Amniotic epithelial cell (primary cell): ENCODE results near the gene TNFRSF8.
A peak's percentile ranks its signal among the peaks of the same experiment; 100 is the strongest.

Experiments used
- DNase-seq: peaks from one replicate; pipeline ENCODE4 v3.0.0-alpha.2; 2010; ENCODE audit warnings: low read depth

The TNFRSF8 gene

GRCh38 chr1:12063141-12064072 is at the start of gene TNFRSF8:
TSS of gene TNFRSF8 (plus strand) at chr1:12063303. CDS start at chr1:12063599, 296 bp downstream.
- DNase-seq: no peak

- DNase-seq: peak; percentile 78
These were observed 48.7 kb upstream of the TNFRSF8 start for GRCh38 chr1:12014141-12014991.

DNA sequence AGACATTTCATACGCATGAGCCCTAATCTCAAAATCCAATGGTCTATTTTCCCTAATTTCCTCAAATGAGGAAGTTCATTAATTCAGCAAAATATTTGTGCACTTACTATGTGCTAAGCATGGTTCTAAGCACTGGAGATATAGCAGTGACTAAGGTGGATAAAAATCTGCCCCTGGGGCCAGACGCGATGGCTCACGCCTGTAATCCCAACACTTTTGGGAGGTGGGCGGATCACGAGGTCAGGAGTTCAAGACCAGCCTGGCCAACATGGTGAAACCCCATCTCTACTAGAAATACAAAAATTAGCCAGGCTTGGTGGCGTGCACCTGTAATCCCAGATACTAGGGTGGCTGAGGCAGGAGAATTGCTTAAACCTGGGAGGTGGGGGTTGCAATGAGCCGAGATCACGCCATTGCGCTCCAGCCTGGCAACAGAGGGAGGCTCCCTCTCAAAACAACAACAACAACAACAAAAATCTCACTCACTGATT is 48.1 kb upstream of the TNFRSF8 start:
- DNase-seq: peak; percentile 63

DNA sequence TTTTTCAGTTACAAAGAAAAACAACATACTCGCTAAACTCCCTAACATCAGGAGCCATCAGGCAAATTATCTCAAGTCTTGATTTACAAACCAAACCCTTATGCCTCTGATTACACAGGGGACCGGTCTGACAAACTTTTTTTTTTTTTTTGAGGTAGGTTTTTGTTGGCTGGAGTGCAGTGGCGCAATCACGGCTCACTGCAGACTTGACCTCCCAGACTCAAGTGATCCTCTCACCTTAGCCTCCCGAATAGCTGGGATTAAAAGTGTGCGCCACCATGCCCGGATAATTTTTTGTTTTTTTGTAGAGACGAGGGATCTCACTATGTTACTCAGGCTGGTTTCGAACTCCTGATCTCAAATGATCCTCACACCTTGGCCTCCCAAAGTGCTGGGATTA is 47.6 kb upstream of the TNFRSF8 start:
- no peak for DNase-seq

DNA sequence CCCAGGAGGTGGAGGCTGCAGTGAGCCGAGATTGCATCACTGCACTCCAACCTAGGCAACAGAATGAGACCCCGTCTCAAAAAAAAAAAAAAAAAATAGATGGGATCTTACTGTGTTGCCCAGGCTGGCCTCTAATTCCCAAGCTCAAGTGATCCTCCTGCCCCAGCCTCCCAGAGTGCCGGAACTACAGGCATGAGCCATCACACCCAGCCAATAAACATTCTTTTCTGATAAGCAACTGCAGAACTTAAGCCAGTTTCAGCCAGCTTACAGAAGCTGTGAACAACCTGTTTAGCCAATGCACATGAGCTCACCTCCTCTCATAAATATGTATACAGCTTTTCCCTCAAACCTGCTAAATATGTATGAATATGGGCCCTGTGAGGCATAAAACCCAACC is 46.9 kb upstream of the TNFRSF8 start:
- no peak for DNase-seq

- no peak for DNase-seq
These were observed 43.1 kb upstream of the TNFRSF8 start for GRCh38 chr1:12019858-12020509.

DNA sequence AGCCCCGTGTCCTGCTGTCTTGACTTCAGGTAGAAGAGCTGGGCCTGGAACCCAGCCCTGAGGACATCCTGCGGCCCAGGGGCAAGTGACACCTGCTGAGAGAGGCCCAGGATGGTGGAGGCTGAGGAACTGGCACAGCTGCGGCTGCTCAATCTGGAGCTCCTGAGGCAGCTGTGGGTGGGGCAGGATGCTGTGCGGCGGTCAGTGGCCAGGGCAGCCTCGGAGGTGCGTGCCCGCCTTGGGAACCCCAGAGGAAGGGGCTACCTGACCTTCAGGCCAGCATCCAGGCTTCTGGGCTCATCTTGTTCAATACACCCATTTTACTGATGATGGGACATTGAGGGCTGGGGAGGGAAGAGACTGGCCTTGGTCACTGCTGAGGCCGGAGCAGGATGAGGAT is 41.5 kb upstream of the TNFRSF8 start:
- DNase-seq: no peak

DNA sequence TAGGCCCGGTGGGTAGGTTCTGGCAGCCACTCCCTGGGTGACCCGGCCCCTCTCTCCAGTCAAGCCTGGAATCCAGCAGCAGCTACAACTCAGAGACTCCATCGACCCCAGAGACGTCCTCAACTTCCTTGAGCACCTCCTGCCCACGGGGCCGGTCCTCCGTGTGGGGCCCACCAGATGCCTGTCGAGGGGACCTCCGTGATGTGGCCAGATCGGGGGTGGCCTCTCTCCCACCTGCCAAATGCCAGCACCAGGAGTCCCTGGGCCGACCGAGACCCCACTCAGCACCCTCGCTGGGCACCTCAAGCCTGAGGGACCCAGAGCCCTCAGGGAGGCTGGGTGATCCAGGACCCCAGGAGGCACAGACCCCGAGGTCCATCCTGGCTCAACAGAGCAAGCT is 41.1 kb upstream of the TNFRSF8 start:
- no peak for DNase-seq

DNA sequence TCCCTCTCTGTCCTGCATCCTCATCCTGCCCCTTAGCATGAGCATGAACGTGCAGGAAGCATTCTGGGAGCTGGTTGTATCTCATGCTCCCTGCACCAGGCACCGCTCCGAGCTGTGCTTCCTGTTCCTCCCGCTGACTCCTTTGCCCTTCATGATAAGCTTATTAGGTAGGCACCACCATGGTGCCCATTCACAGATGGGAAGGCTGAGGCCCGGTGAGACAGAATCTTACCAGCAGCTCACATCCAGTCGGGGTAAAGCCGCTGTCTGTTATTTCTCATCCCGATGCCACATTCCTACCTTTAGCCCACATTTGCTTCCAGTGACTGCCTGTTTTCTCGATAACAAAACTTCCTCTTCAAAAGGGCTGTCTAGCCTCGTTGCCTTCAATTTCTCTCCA is 36.5 kb upstream of the TNFRSF8 start:
- DNase-seq: no peak

- DNase-seq: no peak
These were observed 34.9 kb upstream of the TNFRSF8 start for GRCh38 chr1:12028248-12028647.

DNA sequence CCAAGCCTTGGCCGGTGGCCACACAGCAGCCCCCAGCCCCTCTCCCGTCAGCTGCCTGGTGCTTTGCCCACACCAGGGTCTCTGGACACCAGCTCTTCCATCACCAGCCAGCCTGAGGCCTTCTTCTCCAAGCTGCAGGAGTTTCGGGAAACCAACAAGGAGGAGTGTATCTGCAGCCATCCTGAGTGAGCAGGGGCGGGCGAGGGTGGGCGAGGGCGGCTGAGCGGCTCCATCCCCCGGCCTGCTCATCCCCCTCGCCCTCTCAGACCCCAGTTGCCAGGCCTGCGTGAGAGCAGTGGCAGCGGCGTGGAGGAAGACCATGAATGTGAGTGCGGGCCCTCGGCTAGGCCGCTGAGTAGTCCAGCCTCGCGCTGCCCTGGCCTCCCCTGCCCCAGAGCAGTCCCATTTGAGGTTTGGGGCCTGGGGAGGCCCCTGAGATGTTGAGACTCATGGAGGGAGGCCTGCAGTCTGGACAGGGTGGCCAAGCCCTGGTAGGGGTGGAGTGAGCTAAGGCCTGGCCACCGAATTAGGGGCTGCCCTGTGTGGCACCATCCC is 34.1 kb upstream of the TNFRSF8 start:
- no peak for DNase-seq

GRCh38 chr1:12029720-12030339 is 33.3 kb upstream of the TNFRSF8 start:
- no peak for DNase-seq

GRCh38 chr1:12031039-12031980 is 31.8 kb upstream of the TNFRSF8 start:
- DNase-seq: no peak

- DNase-seq: peak; percentile 79
These were observed 30.9 kb upstream of the TNFRSF8 start for GRCh38 chr1:12032161-12032621.

- peak; percentile 93 for DNase-seq
These were observed 29.7 kb upstream of the TNFRSF8 start for GRCh38 chr1:12033441-12033840.

GRCh38 chr1:12034381-12034801 is 28.7 kb upstream of the TNFRSF8 start:
- DNase-seq: peak; percentile 91

DNA sequence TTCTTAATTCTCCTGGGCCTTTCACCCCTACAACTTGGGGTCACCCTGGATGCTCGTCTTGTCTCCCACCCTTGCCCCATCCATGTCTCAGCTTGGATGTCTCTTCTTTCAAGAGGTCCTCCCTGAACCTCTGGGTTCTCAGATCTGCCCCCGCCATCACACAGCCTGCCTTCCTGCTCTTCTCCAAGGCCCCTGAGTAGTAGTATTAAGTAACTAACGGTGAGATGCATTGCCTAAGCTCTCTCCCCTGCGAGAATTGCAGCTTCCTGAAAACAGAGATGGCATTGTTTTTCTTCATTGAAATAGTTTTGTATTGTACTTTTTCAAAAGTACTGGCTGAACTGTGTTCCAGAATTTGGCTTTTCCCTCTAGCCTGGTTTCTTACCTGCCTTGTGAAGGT is 27.8 kb upstream of the TNFRSF8 start:
- peak; percentile 41 for DNase-seq

DNA sequence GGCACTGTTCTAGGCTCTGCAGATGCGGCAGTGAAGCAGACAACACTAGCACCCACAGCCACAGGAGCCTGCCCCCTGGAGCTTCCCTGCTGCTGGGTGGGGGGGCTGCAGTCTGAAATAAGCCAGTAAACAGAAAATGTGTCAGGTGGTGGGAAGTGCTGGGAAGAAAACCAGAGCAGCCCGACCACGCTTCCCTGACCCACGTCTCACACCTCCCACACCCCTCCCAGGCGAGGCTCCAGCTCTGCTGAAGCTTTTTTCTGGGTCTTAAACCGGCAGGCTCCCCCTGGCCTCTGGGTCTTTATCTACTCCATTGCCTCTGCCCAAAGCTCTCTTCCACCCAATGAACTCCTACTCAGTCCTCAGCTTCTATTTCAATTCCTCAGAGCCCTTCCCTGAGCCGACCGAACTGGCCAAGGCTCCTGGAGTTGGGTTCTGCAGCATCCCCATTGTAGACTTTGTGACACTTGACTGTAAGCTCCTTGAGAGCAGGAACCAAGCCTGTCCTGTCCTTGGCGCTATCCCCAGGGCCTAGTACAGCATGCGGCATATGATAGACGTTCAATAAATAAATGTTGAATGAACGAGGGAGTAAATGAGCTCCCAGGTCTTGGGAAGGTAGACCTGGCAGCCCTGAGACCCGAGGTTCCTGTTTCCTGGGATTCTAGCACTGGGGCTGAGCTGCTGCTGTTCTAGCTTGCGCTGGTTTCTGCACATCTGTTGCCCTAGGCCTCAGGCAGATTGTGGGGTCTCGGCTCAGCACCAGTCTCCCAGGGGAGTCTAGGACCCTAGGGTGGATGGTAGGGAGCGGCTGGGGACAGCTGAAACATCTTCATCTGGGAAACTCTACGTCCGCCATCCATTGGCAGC is 25.4 kb upstream of the TNFRSF8 start:
- peak; percentile 58 for DNase-seq
